Hematopoietic multipotent progenitor cell treated with erythropoietin and hydrocortisone succinate and interleukin-3 and kit ligand, for 17 days (in vitro differentiated cells): ENCODE data around the gene OR52K2.
"Not testable (repeated sequence)": the region's sequence is repeated elsewhere in the genome, so short reads cannot be mapped to it uniquely, and the experiment has no call there.

Source experiments
- DNase-seq: peaks from one replicate; pipeline ENCODE4 v3.0.0-alpha.2; 2015; ENCODE audit warnings: low spot score

The OR52K2 gene

GRCh38 chr11:4480577-4481239 lies 31.6 kb downstream of the OR52K2 start:
- DNase-seq, result no peak

- no peak for DNase-seq
Observed at GRCh38 chr11:4481240-4481582, 32.1 kb downstream of the OR52K2 start.

- DNase-seq, result no peak
Observed at GRCh38 chr11:4482445-4482844, 33.4 kb downstream of the OR52K2 start, which contains the start of gene OR52K1. OR52K1 (plus strand) TSS chr11:4482646; CDS start chr11:4488901, 6,255 bp downstream.

- no peak for DNase-seq
Observed at GRCh38 chr11:4484310-4484709, 35.2 kb downstream of the OR52K2 start.

- DNase-seq, result not testable (repeated sequence)
Observed at GRCh38 chr11:4491405-4491804, 42.3 kb downstream of the OR52K2 start.

DNA sequence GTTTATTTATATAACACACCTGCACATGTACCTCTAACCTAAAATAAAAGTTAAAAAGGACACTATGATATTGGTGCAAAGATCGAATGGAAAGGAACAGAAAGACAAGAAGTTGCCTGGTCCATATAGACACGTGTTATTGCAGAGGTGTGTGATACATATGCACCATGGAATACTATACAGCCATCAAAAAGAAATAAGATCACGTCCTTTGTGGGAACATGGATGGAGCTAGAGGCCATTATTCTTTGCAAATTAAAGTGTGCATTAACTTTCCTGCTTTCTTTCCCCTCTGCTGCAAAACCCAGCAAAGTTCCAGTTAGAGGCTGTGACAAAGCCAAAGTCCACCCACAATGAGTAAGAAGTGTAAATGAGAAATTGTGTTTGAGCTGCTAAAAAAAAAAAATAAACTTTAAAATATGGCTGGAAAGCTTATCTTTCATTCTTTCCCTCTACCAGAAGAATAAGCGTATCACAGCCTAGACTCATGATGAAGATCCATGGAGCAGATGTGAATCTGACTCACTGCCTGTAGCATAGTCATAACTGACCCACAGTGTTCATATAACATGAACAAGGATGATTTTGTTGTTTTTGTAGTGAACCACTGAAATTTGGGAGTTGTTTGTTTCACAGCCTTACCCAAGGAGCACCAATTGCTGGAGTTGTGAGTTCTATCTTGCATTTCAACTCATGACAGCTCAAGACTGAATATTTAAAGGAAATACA lies 42.9 kb downstream of the OR52K2 start:
- no peak for DNase-seq

- DNase-seq, result no peak
Observed at GRCh38 chr11:4493480-4493818, 44.4 kb downstream of the OR52K2 start.

- no peak for DNase-seq
Observed at GRCh38 chr11:4495487-4495886, 46.4 kb downstream of the OR52K2 start.

DNA sequence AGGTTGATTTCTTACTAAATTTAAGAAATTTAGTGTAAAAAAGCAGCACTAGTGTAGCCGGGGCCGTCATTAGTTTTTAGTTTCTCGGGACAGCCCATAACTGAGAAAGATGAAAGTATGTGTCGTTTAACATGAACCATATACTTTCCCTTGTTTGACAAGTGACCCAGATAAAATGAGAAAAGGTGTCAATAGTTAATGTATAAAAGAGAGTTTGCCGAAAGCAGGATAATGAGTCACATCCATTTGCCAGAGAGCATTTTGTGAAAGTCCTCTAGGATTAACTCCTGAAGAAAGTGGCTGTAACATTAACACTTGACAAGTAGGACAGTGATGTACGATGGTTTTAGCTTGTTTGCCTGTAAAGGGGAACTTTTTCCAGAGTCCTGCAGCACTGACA lies 46.9 kb downstream of the OR52K2 start:
- no peak for DNase-seq

- DNase-seq, result no peak
Observed at GRCh38 chr11:4496557-4497248, 47.6 kb downstream of the OR52K2 start.
